MM.1S (cell line): ENCODE measurements around the gene USP6NL.

Experiments used
- EZH2 ChIP-seq: fragments of 300-600 bp; sonication (generic); optimal IDR thresholded peaks from 2 replicates; pipeline ENCODE3; 2017; ENCODE audit warnings: low read depth, mild to moderate bottlenecking, antibody characterized with exemption, low read length, mixed read lengths
- EZH2phosphoT487 ChIP-seq: fragments of 300-600 bp; sonication (generic); IDR thresholded peaks from 2 replicates; pipeline ENCODE4 v1.6.1; 2018; ENCODE audit warnings: antibody characterized with exemption, low read length
- TF ChIP-seq, protein P1 (sequence below): fragments of 300-600 bp; sonication (generic); IDR thresholded peaks from 2 replicates; pipeline ENCODE4 v1.5.1; 2016; ENCODE audit warnings: antibody characterized with exemption, low read length, mixed read lengths

DNA sequence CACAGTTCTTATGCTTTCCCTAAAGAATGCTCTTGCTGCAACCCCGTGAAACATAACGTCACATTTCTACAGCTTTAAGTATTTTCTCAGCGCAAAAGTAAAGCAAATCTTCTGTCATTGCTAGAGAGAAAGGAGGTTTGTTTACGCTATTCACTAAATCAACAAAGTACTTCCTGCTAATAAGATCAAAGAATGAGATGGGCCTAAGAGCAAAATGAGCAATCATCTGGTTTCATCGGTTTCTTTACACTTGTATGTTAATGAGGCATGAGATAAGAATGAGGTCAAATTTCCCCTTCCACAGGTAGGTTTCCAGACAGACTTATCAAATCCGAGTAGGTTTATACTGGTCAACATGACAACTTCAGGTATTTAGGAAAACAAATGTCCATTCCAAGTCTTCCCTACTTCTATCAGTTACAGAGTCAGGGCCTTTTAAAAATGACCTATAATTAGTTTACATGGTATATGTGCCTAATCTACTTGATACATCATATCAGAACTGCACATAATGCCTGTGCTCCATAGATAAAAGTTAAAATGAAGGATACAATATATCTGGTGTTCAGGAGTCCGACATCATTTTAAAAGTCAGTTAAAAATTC, 8.4 kb downstream of the USP6NL start:
- TF ChIP-seq, protein P1, sequence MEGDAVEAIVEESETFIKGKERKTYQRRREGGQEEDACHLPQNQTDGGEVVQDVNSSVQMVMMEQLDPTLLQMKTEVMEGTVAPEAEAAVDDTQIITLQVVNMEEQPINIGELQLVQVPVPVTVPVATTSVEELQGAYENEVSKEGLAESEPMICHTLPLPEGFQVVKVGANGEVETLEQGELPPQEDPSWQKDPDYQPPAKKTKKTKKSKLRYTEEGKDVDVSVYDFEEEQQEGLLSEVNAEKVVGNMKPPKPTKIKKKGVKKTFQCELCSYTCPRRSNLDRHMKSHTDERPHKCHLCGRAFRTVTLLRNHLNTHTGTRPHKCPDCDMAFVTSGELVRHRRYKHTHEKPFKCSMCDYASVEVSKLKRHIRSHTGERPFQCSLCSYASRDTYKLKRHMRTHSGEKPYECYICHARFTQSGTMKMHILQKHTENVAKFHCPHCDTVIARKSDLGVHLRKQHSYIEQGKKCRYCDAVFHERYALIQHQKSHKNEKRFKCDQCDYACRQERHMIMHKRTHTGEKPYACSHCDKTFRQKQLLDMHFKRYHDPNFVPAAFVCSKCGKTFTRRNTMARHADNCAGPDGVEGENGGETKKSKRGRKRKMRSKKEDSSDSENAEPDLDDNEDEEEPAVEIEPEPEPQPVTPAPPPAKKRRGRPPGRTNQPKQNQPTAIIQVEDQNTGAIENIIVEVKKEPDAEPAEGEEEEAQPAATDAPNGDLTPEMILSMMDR, result no peak
- no peak for TF ChIP-seq EZH2
- no peak for TF ChIP-seq EZH2phosphoT487
